NT2/D1 (cell line): ENCODE measurements around the gene XRN2.

Experiments
- SUZ12 ChIP-seq: IDR thresholded peaks from 2 replicates; pipeline ENCODE4 v1.6.1; 2011; ENCODE audit not compliant: insufficient read length, insufficient read depth; ENCODE audit errors: extremely low read depth
- YY1 ChIP-seq: IDR thresholded peaks from 2 replicates; pipeline ENCODE4 v1.6.1; 2011; ENCODE audit not compliant: insufficient read length, insufficient read depth
- ZNF274 ChIP-seq: IDR thresholded peaks from 2 replicates; pipeline ENCODE4 v1.6.1; 2011; ENCODE audit warnings: mild to moderate bottlenecking, low read depth, low read length

DNA sequence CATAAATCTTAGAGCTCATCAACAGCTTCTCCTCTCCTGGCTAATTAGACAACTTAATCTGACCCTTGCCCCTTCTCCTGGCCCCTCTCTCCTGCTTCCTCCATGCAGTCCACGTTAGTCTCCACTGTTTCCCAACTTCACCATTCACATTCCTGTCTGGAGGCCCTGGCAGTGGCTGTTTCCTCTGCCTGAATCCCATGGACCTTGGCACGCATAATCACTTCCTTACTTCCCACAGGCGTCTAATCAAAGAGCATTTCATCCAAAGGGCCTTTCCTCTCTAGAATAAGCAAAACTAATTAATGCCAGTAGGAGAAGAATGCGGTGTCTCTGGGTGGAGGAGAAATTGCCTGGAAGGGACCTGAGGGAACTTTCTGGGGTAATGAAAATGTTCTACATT is 16.4 kb upstream of the XRN2 start:
- TF ChIP-seq SUZ12 (no peak), ZNF274 (no peak), YY1 (no peak)
